ENCODE results near the gene CBX2.

Gene CBX2

GRCh38 chr17:79777894-79778503 lies at the start of gene CBX2:
Gene CBX2, plus strand, starts transcription at chr17:79778148. Its CDS starts 88 bp downstream, at chr17:79778236.
- TF ChIP-seq CTCF (conservative IDR thresholded peaks at IDR 0.05; ENCODE audit: low read depth, low read length) = no peak
- no peak for DNase-seq (ENCODE audit: low read depth)

GRCh38 chr17:79728169-79728907 lies 49.6 kb upstream of the CBX2 start:
- DNase-seq (ENCODE audit: low read depth) = peak; percentile 51
- no peak for TF ChIP-seq CTCF (conservative IDR thresholded peaks at IDR 0.05; ENCODE audit: low read depth, low read length)

More at GRCh38 chr17:79777894-79778503, at the start of gene CBX2:
- peak within 1 kb of the TSS; percentile 47 for H3K4me3 ChIP-seq (ENCODE audit: low read length)

GRCh38 chr17:79728908-79729471 lies 49.0 kb upstream of the CBX2 start:
- no peak for DNase-seq (ENCODE audit: low read depth)
- H3K4me3 ChIP-seq (ENCODE audit: low read length) = no peak overlapping the region
- TF ChIP-seq CTCF (conservative IDR thresholded peaks at IDR 0.05; ENCODE audit: low read depth, low read length) = no peak

More at GRCh38 chr17:79728169-79728907, 49.6 kb upstream of the CBX2 start:
- peak overlapping the region; percentile 29 for H3K4me3 ChIP-seq (ENCODE audit: low read length)

- TF ChIP-seq CTCF (conservative IDR thresholded peaks at IDR 0.05; ENCODE audit: low read depth, low read length) = no peak
- no peak for DNase-seq (ENCODE audit: low read depth)
Observed at GRCh38 chr17:79729761-79730160, 48.2 kb upstream of the CBX2 start.

GRCh38 chr17:79730437-79730768 lies 47.5 kb upstream of the CBX2 start:
- DNase-seq (ENCODE audit: low read depth) = no peak
- H3K4me3 ChIP-seq (ENCODE audit: low read length) = no peak overlapping the region
- TF ChIP-seq CTCF (conservative IDR thresholded peaks at IDR 0.05; ENCODE audit: low read depth, low read length) = no peak

More at GRCh38 chr17:79729761-79730160, 48.2 kb upstream of the CBX2 start:
- H3K4me3 ChIP-seq (ENCODE audit: low read length) = no peak overlapping the region

GRCh38 chr17:79730769-79731483 lies 47.0 kb upstream of the CBX2 start, which contains the start of gene ENPP7:
Gene ENPP7, plus strand, starts transcription at chr17:79730943. Its CDS starts 197 bp downstream, at chr17:79731140.
- TF ChIP-seq CTCF (conservative IDR thresholded peaks at IDR 0.05; ENCODE audit: low read depth, low read length) = no peak
- no peak for DNase-seq (ENCODE audit: low read depth)
- H3K4me3 ChIP-seq (ENCODE audit: low read length) = no peak within 1 kb of the TSS

Measured in retinal pigment epithelial cell (primary cell).